DOHH2 (cell line): ENCODE measurements around the gene ETV7.

ENCODE experiments used
- CTCF ChIP-seq: fragments of 200-600 bp; sonication (generic); IDR thresholded peaks from one replicate; pipeline ENCODE4 v1.5.1; 2014; ENCODE audit warnings: antibody characterized with exemption, mild to moderate bottlenecking, low read depth, low read length; ENCODE audit not compliant: poor library complexity, severe bottlenecking
- EZH2phosphoT487 ChIP-seq: fragments of 200-600 bp; sonication (generic); IDR thresholded peaks from 2 replicates; pipeline ENCODE4 v1.6.1; 2017; ENCODE audit warnings: borderline replicate concordance, mild to moderate bottlenecking, antibody characterized with exemption, low read length, moderate library complexity, mixed read lengths

- TF ChIP-seq CTCF (no peak), EZH2phosphoT487 (no peak)
These were observed 24.7 kb downstream of the ETV7 start for GRCh38 chr6:36362551-36363370.
